DMS79 (cell line): ENCODE results near the gene OR10G6.
"Not testable (repeated sequence)": the region's sequence is repeated elsewhere in the genome, so short reads cannot be mapped to it uniquely, and the experiment has no call there.

Experiments used
- DNase-seq: peaks from one replicate; lab custom pipeline; 2025; lab: John Stamatoyannopoulos, UW

Gene OR10G6, protein sequence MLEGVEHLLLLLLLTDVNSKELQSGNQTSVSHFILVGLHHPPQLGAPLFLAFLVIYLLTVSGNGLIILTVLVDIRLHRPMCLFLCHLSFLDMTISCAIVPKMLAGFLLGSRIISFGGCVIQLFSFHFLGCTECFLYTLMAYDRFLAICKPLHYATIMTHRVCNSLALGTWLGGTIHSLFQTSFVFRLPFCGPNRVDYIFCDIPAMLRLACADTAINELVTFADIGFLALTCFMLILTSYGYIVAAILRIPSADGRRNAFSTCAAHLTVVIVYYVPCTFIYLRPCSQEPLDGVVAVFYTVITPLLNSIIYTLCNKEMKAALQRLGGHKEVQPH

DNA sequence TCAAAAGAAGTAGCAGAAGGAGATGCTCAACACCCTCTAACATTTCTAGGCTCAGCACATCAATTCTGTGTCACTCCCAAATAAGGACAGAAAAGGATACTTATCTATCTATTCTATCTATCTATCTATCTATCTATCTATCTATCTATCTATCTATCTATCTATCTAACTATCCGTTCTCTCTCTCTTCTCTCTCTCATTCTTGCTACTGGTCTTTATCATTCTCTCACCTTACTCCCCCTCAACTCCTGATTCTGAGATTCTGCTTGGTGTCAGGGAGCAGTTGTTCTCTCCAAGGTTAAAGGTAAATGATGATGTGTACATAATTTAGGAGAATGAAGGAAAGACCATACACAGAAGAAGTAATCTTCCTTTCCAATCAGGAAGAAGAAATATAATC lies at the start of gene OR10G6:
TSS of gene OR10G6 (minus strand) at position 43 of the 400 bp plus-strand sequence. CDS start at position 43, 0 bp downstream.
- DNase-seq, result no peak

DNA sequence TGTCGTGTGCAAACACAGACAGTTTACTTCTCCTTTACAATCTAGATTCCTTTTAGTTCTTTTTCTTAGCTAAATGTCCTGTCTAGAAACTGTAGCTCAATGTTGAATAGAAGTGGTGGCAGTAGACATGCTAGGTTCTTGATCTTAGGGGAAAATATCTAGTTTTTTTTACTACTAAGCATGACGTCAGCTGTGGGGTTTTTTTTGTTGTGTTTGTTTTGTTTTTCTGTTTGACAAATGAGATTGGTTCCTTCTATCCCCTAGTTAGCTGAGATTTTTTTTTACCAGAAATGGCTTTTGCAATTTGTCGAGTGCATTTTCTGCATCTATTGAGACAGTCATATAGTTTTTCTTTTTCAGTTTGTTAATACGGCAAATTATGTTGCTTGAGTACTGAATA lies 48.5 kb upstream of the OR10G6 start:
- no peak for DNase-seq

DNA sequence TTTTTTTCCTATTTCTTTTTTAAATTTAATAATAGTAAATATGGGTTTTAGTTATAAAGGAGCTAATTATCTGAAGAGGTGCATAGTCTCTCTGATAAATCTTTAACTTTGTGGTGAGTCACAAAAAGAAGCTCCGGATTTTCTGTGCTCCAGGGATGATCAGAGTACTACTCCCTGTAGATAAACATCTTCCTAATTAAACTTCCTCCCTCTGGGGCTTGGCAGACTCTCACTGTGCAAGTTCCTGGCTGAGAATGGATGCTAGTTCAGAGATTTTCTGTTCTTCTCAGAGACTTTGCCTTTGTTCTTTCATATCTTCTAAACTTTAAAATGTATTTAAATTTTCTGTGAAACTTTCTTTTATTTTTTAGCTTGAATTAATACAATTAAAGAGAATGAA lies 46.3 kb upstream of the OR10G6 start, which contains the start of gene OR10G7:
TSS of gene OR10G7 (minus strand) at position 72 of the 400 bp plus-strand sequence. CDS start 2,324 bp downstream, outside the sequence.
- no peak for DNase-seq

DNA sequence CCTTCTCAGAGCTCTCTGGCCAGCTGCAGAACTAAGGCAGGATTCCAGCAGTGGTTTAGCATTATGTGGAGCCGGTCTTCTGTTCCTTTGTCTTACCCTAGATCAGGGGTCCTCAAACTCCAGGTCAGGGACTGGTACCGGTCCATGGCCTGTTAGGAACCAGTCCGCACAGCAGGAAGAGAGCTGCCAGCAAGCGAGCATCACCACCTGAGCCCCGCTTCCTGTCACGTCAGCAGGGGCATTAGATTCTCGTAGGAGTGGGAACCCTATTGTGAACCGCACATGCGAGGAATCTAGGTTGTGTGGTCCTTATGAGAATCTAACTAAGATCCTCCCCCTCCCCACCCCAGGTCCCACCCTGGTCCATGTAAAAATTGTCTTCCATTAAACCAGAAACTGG lies 44.6 kb upstream of the OR10G6 start:
- DNase-seq, result no peak

DNA sequence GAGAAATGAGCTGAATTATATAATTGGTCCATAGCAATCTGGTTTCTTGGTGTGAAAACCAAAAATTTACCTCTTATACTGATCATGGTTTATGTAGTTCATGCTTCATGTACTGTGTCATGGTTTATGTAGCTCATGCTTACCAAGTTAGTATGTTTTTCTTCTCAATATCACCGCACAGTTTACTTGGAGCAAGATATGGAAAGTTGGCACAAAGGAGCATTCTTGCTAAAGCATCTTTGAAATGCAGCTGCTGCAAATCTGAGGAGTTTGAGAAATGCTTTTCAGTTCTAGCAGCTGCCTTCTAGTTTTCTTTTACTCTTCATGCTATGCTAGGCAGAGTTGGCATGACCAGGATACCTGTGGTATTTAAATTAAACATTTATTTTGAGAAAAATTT lies 41.7 kb upstream of the OR10G6 start:
- no peak for DNase-seq

DNA sequence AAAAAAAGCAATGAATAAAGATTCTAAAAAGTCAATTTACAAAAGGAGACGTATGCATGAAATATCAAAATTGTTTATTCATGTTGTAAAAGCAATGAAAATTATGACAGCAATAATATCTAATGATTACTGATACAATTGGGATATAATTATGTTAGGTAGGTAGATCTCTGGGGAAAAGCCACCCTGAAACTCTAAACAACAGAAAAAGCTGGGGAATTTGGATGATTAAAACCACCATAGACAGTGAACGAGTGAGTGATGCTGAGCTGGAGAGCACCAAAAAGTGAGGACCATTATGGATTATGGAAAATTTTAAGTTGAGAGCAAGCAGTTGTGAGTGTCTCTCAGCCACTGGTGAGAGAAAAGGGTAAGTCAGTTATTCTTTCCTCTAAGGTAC lies 31.5 kb upstream of the OR10G6 start, which contains the start of gene OR10G8:
TSS of gene OR10G8 (plus strand) at position 301 of the 400 bp plus-strand sequence. CDS start 2,825 bp downstream, outside the sequence.
- no peak for DNase-seq

DNA sequence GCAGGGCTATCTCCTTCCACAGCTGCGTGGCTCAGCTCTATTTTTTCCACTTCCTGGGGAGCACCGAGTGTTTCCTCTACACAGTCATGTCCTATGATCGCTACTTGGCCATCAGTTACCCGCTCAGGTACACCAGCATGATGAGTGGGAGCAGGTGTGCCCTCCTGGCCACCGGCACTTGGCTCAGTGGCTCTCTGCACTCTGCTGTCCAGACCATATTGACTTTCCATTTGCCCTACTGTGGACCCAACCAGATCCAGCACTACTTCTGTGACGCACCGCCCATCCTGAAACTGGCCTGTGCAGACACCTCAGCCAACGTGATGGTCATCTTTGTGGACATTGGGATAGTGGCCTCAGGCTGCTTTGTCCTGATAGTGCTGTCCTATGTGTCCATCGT lies 20.9 kb upstream of the OR10G6 start:
- not testable (repeated sequence) for DNase-seq

DNA sequence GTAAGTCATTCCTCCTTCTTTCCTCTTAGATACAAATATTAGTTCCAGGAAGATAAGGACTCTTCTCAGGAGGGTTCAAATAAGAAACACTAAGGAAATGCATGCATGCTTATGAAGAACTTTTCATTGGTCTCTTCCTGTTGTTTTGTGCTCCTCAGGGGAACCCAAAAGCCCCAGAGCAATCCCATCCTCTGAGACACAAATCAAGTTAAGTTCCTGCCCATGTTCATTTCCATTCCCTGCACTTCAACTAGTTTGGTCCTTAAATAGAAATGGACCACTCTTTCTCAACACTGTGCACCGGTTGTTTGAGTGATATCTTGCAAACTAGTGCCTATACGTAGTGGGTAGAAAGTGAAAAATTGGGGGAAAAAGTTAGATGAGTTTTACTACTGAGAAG lies 17.7 kb upstream of the OR10G6 start, which contains the start of gene OR10G4:
TSS of gene OR10G4 (plus strand) at position 301 of the 400 bp plus-strand sequence. CDS start 2,578 bp downstream, outside the sequence.
- DNase-seq, result no peak

DNA sequence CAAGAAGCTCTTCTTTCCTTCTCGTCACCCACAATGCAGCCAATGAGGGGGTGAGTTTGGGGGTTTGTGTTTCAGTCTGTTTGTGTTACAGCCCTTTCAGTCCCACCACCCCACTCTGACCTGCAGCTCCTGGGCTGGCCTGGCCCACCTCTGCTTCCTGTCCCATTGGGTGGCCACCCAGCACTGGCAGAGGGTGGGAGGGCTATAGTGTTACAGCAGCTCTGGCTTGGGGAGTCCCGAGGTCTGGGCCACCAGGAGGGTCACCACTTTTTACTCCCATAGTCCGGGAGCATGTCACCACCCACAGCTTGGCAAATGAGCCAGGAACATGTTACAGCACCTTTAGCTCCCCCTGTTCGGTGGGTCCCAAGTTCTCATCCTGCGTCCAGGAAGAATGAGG lies 15.7 kb downstream of the OR10G6 start:
- DNase-seq, result no peak

DNA sequence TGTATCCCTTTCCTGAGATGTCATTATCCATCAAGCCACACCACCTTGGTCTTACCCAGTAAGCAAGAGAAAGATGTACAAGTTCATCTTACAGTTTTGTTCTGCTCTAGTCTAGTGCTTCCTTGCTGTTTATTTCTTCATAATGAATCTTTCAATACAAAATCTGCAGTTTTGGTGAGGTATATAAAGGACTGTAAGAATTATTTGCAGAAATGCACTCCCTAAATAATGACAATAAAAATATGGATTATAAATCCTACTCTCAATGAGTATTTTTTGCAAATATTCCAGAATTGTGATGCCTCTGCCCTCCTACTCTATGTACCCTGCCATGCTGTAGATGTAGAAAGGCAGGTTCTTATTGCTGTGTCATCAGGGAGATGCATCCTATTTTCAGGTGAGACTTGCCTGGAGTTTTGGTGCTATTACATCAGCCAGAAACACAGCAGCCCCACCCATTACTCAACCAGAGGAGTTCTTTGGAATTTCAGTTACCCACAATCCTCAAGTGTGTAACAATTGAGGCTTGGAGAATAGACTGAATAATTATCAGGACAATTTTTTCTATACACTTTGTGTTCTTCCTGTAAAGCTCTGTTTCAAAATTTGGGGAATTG lies 17.1 kb downstream of the OR10G6 start, which contains the start of gene OR10S1:
TSS of gene OR10S1 (minus strand) at position 51 of the 617 bp plus-strand sequence. CDS start 117 bp downstream, outside the sequence.
- DNase-seq, result no peak

DNA sequence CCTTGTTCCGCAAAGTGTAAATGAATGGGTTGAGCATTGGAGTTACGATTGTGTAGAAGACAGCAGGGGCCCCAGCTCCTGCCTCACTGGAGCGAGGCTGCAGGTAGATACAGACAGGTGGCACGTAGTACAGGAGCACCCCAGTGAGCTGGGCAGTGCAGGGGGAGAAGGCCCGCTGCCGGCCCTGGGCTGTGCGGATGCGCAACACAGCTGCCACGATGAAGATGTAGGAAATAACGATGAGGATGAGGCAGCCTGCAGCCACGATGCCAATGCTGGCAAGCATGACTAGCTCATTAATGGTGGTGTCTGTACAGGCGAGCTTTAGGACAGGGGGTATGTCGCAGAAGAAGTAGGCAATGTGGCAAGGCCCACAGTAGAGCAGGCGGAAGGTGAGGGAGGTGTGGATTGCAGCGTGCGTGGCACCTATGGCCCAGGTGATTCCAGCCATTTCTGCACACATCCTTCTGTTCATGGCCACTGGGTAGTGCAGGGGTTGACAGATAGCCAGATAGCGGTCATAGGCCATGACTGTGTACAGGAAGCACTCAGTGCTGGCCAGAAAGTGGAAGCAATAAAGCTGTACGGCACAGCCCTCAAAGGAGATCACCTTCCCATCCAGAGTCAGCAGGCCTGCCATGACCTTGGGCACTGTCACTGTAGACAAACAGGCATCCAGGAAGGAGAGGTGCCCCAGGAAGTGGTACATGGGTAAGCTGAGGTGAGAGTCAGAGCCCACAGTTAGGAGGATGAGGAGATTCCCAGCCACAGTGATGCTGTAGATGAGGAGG lies 18.0 kb downstream of the OR10G6 start:
- no peak for DNase-seq

DNA sequence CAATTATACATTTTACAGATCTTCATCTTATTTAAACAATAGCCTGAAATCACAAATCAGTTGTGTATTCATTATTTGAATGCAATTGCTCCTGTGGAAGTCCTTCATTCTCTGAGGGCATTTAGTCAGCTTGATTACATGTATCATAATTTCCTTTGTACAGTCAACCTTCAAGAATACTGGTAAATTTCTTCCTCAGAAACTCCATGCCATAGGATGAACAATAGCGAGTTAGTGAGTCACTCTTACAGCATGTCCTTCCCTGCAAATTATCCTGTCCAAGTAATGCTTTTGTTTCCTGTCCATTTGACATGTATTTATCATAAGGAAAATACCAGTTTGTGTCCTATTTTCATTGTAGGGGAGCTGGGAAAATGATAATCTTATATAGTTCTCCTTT lies 21.1 kb downstream of the OR10G6 start:
- no peak for DNase-seq

DNA sequence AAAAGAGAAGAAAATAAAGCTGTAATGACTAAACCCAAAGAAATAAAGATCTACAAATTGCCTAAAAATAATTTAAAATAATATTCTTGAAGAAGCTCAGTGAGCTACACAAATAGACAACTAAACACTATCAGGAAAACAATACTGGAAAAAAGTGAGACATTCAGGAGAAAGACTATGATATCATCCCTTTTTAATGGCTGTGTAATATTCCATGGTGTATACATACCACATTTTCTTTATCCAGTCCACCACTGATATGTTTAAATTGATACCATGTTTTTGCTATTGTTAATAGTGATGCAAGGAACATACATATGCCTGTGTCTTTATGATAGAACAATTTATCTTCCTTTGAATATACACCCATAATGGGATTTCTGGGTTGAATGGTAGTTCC lies 38.2 kb downstream of the OR10G6 start:
- no peak for DNase-seq

DNA sequence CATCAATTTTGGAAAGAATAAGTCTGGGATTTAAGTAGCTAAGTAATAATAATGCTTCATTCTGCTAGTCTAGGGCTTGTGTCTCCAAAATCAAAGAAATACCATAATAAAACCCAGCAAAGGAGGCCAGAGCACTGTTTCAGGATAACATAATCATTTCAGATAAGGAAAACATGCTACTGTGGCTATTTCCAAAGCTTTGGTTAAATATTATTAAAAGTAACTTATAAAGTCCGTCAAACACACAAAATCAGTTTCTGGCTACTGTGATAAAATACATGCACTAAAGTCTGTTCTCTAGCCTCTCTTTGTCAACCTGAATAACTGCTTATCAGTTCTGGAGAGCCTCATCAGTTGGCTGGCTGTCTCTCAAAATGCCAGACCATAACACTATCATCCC lies 49.8 kb downstream of the OR10G6 start:
- DNase-seq, result no peak
